Common myeloid progenitor, CD34-positive (primary cell): ENCODE results near the gene HOXD10.

Experiments
- CTCF ChIA-PET: fragments of 350-600 bp; sonication (Branson Sonifier 250); formaldehyde crosslinking; loops from one replicate; lab custom pipeline; 2021; ENCODE audit warnings: antibody characterized with exemption; lab: Charles Lee
- POLR2A ChIA-PET: fragments of 350-600 bp; sonication (Branson Sonifier 250); formaldehyde crosslinking; loops from one replicate; lab custom pipeline; 2021; ENCODE audit warnings: antibody characterized with exemption; lab: Charles Lee
- DNase-seq, 3 donors: peaks; one replicate each; pipeline versions ENCODE4 v3.0.0 to v3.0.0-alpha.2; 2013
- H3K27ac ChIP-seq, 2 experiments: 1 replicate in 1 of 2; 2 replicates in 1 of 2; pipeline ENCODE4 v1.7.0; 2013; ENCODE audit warnings: inconsistent platforms in 2 of 2, low read length in 2 of 2, mild to moderate bottlenecking in 2 of 2, low read depth in 1 of 2, moderate library complexity in 1 of 2; ENCODE audit not compliant: severe bottlenecking in 2 of 2, insufficient read depth in 1 of 2, poor library complexity in 1 of 2
- H3K27me3 ChIP-seq, 5 experiments: replicated peaks in 2 of 5; 1 replicate in 3 of 5; 2 replicates in 2 of 5; pipeline versions ENCODE4 v1.6.1 to v1.7.0; 2013; ENCODE audit warnings: low read length in 4 of 5, mild to moderate bottlenecking in 2 of 5, moderate library complexity in 2 of 5, inconsistent platforms in 1 of 5; ENCODE audit not compliant: insufficient read depth in 5 of 5, control insufficient read depth in 4 of 5
- H3K36me3 ChIP-seq, 4 experiments: 1 replicate in 2 of 4; 2 replicates in 2 of 4; pipeline versions ENCODE4 v1.6.1 to v1.7.0; 2013; ENCODE audit warnings: low read length in 3 of 4, control low read depth in 1 of 4, mild to moderate bottlenecking in 1 of 4; ENCODE audit not compliant: control insufficient read depth in 4 of 4, insufficient read depth in 4 of 4
- H3K4me1 ChIP-seq, 4 experiments: 1 replicate in 3 of 4; 2 replicates in 1 of 4; pipeline versions ENCODE4 v1.6.1 to v1.7.1; 2013; ENCODE audit warnings: low read length in 3 of 4, mild to moderate bottlenecking in 3 of 4, control low read depth in 1 of 4, inconsistent platforms in 1 of 4, moderate library complexity in 1 of 4; ENCODE audit not compliant: control insufficient read depth in 4 of 4, insufficient read depth in 4 of 4; ENCODE audit errors: control extremely low read depth in 1 of 4
- H3K4me3 ChIP-seq, 7 experiments: 1 replicate in 4 of 7; 2 replicates in 3 of 7; pipeline versions ENCODE4 v1.5.1 to v1.7.0; 2013; ENCODE audit warnings: mild to moderate bottlenecking in 7 of 7, low read length in 6 of 7, moderate library complexity in 6 of 7, inconsistent platforms in 2 of 7, low read depth in 2 of 7, control low read depth in 1 of 7; ENCODE audit not compliant: insufficient read depth in 4 of 7, control insufficient read depth in 1 of 7; ENCODE audit errors: extremely low read depth in 1 of 7
- H3K9me3 ChIP-seq, 5 experiments: 1 replicate in 4 of 5; 2 replicates in 1 of 5; pipeline versions ENCODE4 v1.6.1 to v1.7.1; 2013; ENCODE audit warnings: low read length in 4 of 5, mild to moderate bottlenecking in 2 of 5, inconsistent platforms in 1 of 5, low read depth in 1 of 5, moderate library complexity in 1 of 5; ENCODE audit not compliant: control insufficient read depth in 4 of 5, insufficient read depth in 2 of 5; ENCODE audit errors: control extremely low read depth in 1 of 5
- WGBS: methylation state at CpG from one replicate; pipeline ENCODE4 v1.1.5; 2013; ENCODE audit not compliant: insufficient coverage; 5-methylcytosine and 5-hydroxymethylcytosine counted together

Gene HOXD10

DNA sequence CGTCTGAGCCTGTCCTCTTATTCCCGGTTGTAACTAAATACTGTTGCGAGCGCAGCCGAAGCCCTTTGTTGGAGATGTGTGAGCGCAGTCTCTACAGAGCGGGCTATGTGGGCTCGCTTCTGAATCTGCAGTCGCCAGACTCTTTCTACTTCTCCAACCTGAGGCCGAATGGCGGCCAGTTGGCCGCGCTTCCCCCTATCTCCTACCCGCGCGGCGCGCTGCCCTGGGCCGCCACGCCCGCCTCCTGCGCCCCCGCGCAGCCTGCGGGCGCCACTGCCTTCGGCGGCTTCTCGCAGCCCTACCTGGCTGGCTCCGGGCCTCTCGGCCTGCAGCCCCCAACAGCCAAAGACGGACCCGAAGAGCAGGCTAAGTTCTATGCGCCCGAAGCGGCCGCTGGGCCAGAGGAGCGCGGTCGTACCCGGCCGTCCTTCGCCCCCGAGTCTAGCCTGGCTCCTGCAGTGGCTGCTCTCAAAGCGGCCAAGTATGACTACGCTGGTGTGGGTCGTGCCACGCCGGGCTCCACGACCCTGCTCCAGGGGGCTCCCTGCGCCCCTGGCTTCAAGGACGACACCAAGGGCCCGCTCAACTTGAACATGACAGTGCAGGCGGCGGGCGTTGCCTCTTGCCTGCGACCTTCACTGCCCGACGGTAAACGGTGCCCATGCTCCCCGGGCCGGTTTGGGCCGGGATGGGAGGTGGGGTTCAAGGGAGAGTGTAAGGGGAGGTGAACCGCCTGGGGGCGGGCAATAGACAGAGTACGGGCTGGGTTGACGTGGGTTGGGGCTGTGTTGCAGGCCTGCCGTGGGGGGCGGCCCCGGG is 16.6 kb upstream of the HOXD10 start, which contains the start of gene HOXD12:
Gene HOXD12 (plus strand): TSS at position 68 of the 819 bp plus-strand sequence. CDS start 7 bp downstream, at position 75.
- ChIA-PET CTCF (interaction anchor here (2.5 kb wide), 1 partner anchor 27 kb away, joined by 11 read pairs; no protein-coding TSS in a partner anchor), POLR2A (no interaction called here)
- Histone ChIP-seq H3K4me1 (peaks cover 7 to 22% (median 13%) of the 10 kb centered on the region in 4 experiments), H3K36me3 (no peaks in the 10 kb centered on the region), H3K27me3 (peaks cover 33 to 100% (median 75%) of the 10 kb centered on the region in 5 experiments), H3K4me3 (no peak within 1 kb of the TSS), H3K9me3 (peaks cover 0 to 7% (median 0%) of the 10 kb centered on the region in 5 experiments), H3K27ac (no peak within 1 kb of the TSS)
- 7% methylated on average over 63 of the region's 70 CpGs for WGBS
- no peak for DNase-seq

DNA sequence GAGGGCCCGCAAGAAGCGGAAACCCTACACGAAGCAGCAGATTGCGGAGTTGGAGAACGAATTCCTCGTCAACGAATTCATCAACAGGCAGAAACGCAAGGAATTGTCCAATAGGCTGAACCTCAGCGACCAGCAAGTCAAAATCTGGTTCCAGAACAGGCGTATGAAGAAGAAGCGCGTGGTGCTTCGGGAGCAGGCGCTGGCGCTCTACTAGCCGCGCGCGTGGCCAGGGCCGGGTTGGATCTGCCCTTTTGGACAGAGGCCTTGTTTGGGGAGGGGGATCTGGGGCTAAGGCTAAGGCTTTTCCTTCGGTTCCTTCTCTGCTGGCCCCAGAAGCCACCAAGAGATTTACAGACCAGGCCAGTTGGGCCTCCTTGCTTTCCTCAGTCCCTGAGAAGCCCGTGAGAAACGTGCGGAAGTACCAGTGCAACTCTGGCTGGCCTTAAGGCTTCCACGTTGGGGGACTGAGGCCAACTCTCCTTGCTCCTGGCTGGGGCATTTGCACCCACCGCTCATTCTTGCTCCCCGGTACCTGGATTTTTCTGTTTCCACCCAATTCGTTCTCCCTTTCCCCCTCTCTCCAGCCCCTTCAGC is 15.9 kb upstream of the HOXD10 start:
- POLR2A ChIA-PET: no interaction called here
- DNase-seq: no peak
- 14% methylated on average over 27 of the region's 28 CpGs for WGBS

DNA sequence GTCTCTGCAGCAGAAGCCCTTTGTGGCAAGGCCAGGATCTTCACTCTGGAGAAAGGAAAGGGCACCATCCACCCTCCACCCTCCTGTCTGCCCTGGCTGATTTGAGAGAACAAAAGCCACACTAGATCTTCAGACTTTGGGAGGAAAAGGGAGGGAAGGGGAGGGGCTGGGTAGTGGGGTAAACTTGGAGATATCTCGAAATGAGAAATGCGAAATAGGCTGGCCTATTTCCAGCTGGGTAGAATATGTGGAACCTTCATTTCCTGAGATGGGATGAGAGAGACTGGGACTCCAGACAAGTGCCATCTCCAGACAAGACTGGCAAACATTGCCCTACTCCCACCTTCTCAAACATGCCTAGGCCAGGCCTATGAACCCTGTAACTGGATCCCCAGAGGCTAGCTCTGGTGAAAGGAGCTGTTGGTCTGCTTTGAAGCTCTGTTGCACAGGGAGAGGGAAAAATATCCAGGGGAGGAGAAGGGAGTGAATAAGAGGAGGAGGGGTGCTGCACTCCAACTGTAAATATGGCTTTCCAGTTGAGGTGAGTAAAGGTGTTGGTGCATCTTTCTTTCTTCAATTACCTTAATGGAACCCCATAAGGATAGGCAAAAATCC is 15.3 kb upstream of the HOXD10 start:
- CTCF ChIA-PET: interaction anchor here (0.7 to 2.3 kb wide), 6 partner anchors 9 to 850 kb away, joined by 3 to 12 read pairs (median 4); partner anchors contain the start of gene HOXD9
- H3K4me3 ChIP-seq: no peak overlapping the region
- POLR2A ChIA-PET: no interaction called here
- peaks cover 0 to 3% (median 0%) of the 10 kb centered on the region in 5 experiments for H3K9me3 ChIP-seq
- H3K4me1 ChIP-seq: peaks cover 6 to 22% (median 13%) of the 10 kb centered on the region in 4 experiments
- H3K27ac ChIP-seq: no peak overlapping the region
- DNase-seq: no peak
- H3K36me3 ChIP-seq: no peaks in the 10 kb centered on the region
- peaks cover 30 to 100% (median 75%) of the 10 kb centered on the region in 5 experiments for H3K27me3 ChIP-seq
- whole genome bisulfite sequencing: 8% methylated on average over 2 of the region's 2 CpGs

More for the DNA sequence above, 15.9 kb upstream of the HOXD10 start:
- Histone ChIP-seq H3K9me3 (peaks cover 0 to 3% (median 0%) of the 10 kb centered on the region in 5 experiments), H3K4me1 (peaks cover 7 to 22% (median 13%) of the 10 kb centered on the region in 4 experiments), H3K4me3 (no peak overlapping the region), H3K36me3 (no peaks in the 10 kb centered on the region), H3K27ac (no peak overlapping the region), H3K27me3 (peaks cover 29 to 100% (median 70%) of the 10 kb centered on the region in 5 experiments)
- CTCF ChIA-PET: no interaction called here

DNA sequence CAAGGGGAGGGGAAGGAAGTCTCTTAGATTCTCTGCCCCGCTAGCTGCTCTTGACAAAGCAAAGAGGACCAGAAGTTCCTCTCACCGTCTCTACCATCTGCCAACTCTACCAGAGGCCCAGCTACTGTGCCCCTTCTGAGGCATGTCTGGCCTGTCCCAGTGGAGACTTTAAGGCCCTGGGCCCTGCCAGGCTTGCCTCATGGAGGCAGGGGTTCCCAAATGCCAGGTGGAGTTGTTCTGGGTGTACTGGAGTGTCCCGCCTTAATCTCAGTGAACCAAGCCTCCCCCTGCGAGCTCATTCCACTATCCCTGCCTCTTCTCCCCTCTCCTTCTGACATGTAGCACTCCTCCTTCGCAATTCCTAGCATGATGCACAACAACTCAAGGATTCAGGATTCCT is 14.7 kb upstream of the HOXD10 start:
- CTCF ChIA-PET: interaction anchor here (0.9 to 3.6 kb wide), 10 partner anchors 9 to 850 kb away, joined by 3 to 16 read pairs (median 4); partner anchors contain the start of gene HOXD9

DNA sequence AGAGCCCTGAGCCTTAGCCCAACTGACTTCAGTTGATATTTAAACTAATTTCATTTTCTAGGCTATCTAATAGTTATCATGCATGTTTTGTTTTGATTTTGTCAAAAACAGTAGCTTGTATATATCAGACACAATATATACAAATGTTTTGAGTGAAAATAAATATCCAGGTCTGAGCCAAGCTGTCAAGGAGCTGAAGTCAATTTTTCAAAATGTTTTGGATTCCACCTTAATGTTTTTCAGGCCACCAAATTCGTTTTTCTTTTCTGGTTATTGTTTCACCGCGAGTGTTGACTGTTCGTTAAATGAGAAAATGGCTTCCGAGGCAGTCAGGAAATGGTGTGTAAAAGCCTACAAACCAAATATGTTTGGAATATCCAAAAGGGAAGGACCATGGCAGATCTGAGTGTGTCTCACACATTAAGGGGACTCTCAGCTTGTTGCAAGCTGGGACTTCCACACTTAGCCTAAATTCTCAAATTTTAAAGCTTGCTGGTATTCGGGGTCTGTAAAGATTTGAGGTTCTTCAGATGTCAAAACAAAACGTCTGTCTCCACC is 14.2 kb upstream of the HOXD10 start:
- Histone ChIP-seq H3K27ac (no peak overlapping the region), H3K4me3 (no peak overlapping the region), H3K4me1 (peaks cover 0 to 19% (median 9%) of the 10 kb centered on the region in 4 experiments), H3K36me3 (no peaks in the 10 kb centered on the region), H3K27me3 (peaks cover 24 to 100% (median 69%) of the 10 kb centered on the region in 5 experiments), H3K9me3 (peaks cover 0 to 3% (median 0%) of the 10 kb centered on the region in 5 experiments)
- ChIA-PET POLR2A (no interaction called here), CTCF (interaction anchor here (0.7 to 3.6 kb wide), 11 partner anchors 8 to 851 kb away, joined by 3 to 16 read pairs (median 4); partner anchors contain the start of gene HOXD9)
- 10% methylated on average over 5 of the region's 7 CpGs for WGBS
- no peak for DNase-seq

More for the DNA sequence above, 14.7 kb upstream of the HOXD10 start:
- Histone ChIP-seq H3K9me3 (peaks cover 0 to 3% (median 0%) of the 10 kb centered on the region in 5 experiments), H3K27ac (no peak overlapping the region), H3K4me1 (peaks cover under 1 to 19% (median 9%) of the 10 kb centered on the region in 4 experiments), H3K36me3 (no peaks in the 10 kb centered on the region), H3K4me3 (no peak overlapping the region), H3K27me3 (peaks cover 26 to 100% (median 74%) of the 10 kb centered on the region in 5 experiments)
- DNase-seq: no peak
- WGBS: 23% methylated on average over 3 of the region's 5 CpGs
- POLR2A ChIA-PET: no interaction called here

DNA sequence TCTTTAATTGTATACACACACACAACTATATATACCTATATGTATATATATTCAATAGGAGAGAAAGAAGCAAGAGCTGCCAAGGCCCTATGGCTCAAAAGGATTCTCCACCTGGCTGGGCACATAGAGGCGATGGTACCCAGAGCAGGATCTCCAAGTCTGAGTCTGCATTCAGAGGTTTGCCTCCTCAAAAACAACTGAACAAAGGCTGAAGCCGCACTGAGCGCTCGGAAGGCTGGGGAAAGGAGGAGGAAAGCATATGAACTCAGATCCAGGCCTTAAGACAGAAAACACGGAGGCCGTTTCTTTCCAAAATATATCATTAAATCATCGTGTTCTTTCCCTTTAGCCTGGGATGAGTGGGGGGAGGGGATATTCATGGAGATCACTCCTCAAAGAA is 13.4 kb upstream of the HOXD10 start:
- Histone ChIP-seq H3K27ac (no peak overlapping the region), H3K36me3 (no peaks in the 10 kb centered on the region), H3K4me3 (no peak overlapping the region), H3K9me3 (peaks cover 0 to 3% (median 0%) of the 10 kb centered on the region in 5 experiments), H3K4me1 (peaks cover 0 to 15% (median 8%) of the 10 kb centered on the region in 4 experiments), H3K27me3 (peaks cover 24 to 99% (median 62%) of the 10 kb centered on the region in 5 experiments)
- CTCF ChIA-PET: interaction anchor here (0.7 to 3.6 kb wide), 9 partner anchors 8 to 551 kb away, joined by 3 to 16 read pairs (median 5); partner anchors contain the start of gene HOXD9
- 0% methylated on average over 1 of the region's 7 CpGs for WGBS
- POLR2A ChIA-PET: no interaction called here
- DNase-seq: no peak
